Iris pigment epithelial cell (primary cell): Measurements from ENCODE around the gene ARHGEF28.

ENCODE experiments used
- DNase-seq: peaks from one replicate; pipeline ENCODE4 v3.0.0-alpha.2; 2011; ENCODE audit warnings: low read depth

ARHGEF28 gene

DNA sequence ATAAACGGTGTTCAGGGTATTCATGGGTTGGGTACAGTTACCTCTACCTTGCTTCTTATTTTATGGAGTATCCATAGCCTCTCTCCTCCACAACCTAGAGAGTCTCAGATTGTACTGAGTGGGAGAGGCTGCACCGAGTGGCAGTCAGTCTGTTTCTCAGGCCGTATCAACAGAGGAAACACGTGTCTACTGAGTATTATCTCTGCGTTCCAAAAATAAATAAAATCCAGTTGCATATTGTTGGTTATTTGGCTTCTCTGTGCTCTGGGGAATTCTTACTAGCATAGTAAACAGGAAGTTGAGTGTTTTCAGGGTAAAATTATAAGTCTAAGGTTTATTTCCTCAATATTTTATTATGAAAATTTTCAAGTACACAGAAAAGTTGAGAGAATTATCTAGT lies 231.0 kb downstream of the ARHGEF28 start:
- peak; percentile 57 for DNase-seq

DNA sequence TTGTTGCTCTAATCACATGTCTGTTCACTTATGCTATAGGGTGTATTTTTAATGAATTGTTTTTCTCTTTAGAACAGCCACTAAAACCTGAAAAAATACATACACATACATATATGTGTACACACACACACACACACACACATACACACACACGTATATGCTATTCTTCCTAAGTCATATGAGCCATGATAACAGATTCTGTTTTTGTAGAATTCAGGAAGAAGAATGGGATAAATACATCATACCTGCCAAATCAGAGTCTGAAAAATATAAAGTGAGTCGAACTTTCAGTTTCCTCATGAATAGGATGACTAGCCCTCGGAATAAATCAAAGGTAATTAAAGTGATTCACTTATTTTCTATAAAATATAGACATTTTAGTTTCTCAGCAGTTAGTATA lies 231.4 kb downstream of the ARHGEF28 start:
- no peak for DNase-seq

DNA sequence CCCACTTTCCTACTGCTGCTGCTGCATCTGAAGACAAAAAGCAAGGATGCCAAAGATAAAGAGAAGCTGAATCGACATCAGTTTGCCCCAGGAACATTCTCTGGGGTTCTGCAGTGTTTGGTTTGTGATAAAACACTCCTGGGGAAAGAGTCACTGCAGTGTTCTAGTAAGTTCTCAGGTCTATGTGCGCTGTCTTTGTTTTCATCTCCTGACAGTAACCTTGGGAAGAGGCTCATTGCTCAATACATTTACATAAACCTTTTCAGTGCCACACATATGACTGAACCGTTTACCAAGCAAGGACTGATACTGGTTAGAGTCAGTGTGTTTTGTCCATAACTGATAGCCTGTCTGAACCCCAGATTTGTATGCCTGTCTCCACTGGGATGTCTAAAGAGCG lies 232.1 kb downstream of the ARHGEF28 start:
- peak; percentile 63 for DNase-seq

GRCh38 chr5:73858776-73859175 lies 232.8 kb downstream of the ARHGEF28 start:
- DNase-seq = peak; percentile 21

GRCh38 chr5:73859696-73860095 lies 233.7 kb downstream of the ARHGEF28 start:
- no peak for DNase-seq

- DNase-seq = peak; percentile 50
Measured at GRCh38 chr5:73861313-73861988, 235.5 kb downstream of the ARHGEF28 start.

GRCh38 chr5:73862796-73863195 lies 236.8 kb downstream of the ARHGEF28 start:
- DNase-seq = no peak

DNA sequence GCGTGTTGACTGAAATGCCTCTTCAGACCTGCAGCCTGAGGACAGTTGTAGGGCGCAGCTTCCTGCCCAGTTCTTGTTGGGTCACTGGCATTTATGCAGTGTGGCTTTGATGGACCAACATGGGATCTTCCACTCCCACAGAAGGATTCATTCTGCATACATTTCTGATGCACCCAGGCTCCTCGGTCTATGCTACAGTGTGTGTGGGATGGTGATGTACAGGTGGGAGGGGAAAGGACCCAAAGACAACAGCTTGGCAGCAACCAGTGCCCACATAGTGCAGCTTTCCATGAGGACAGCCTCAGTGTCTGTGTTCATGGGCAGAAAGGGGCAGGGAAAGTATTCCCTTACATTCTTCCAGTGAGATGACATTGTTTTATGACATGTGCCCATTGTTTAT lies 237.9 kb downstream of the ARHGEF28 start:
- no peak for DNase-seq

GRCh38 chr5:73865315-73865714 lies 239.3 kb downstream of the ARHGEF28 start:
- no peak for DNase-seq

GRCh38 chr5:73867345-73868335 lies 241.6 kb downstream of the ARHGEF28 start:
- DNase-seq = peak; percentile 48

DNA sequence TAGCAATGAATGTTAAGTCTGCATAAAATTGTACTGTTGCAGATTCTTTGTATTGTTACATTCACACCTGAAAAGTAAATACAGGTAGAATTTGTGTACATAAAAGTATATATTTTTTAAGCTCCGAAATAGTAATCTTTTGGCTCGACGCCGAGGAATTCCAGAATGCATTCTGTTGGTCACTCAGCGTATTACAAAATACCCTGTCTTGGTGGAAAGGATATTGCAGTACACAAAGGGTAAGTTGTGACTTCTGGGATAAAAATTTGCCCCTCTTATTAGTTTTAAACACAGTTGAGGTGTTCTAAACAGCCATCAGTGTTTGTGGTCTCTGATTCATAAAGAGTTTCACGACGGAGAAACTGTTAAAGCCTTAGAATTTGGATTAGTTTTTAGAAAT lies 257.6 kb downstream of the ARHGEF28 start:
- DNase-seq = peak; percentile 83

DNA sequence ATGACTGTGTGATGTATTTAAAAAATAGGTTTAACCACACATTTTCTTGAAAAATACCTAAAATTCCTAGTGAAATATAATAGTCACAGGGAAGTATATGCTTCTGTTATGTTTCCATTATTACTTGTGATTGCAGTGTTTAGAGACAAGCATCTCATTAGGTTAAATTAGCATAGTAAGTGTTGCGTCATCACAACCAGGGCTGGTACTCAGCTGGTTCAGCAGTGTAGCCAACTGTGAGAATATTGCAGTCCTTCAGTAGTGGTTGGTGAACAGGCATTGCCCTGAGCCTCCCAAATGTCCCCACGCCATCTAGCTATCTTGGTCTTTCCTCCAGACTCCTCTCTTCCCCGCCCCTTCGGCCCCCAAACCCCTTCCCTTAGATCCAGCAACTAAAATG lies 261.7 kb downstream of the ARHGEF28 start:
- DNase-seq = no peak

DNA sequence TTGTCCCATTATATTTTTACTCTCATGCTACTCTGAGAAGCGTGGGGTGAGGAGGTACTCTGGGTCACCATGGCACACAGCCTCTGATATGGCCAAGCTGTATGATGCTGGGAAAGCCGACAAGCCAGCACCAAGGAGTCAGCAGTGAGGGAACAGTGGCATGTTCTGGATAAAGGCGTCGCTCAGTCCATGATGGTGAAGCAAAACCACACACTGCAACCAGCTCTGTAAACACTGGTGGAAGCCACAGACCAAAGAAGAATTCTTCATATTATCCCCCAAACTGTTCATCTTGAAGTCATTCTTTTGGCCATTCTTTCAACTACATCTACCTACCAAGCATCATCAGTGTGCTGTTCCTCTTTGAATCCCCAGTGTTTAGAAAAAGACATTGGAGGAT lies 264.6 kb downstream of the ARHGEF28 start:
- DNase-seq = no peak

GRCh38 chr5:73892218-73892617 lies 266.2 kb downstream of the ARHGEF28 start:
- DNase-seq = no peak

DNA sequence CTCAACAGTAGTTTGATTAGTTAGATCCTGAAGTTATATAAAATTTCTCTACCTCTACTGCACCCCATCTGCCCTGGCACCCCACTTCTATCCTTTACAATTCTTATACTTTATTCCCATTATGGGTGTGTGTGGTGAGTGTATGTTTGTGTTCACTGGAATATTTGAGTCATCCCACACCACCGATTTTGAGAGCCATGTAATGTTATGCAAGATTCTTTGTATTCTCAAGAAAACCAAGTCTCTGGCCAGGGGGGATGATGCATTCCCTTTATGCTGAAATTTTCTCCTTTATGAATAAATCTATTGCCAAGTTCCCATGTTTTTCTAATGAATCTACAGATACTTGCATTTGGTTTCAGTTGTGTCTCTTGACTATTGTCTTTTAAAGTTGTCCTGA lies 266.8 kb downstream of the ARHGEF28 start:
- peak; percentile 97 for DNase-seq

DNA sequence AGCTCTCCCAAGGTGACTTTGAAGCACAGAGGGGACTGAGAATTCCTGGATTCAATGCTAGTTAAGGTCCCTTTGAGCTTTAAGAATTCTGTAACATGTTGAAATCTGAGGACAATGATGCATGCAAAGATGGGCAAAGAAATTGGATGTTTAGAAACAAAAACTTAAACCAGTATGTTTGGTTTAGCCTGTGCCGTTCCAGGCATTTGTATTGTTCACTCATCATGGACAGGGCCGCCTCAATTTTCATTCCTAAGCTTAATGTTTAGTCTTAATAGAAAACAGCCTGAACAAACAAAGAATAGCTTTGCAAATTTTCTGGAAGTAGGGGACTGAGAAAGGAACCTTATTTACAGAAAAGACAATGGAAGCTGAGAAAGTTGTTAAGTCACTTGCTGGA lies 267.8 kb downstream of the ARHGEF28 start:
- no peak for DNase-seq

DNA sequence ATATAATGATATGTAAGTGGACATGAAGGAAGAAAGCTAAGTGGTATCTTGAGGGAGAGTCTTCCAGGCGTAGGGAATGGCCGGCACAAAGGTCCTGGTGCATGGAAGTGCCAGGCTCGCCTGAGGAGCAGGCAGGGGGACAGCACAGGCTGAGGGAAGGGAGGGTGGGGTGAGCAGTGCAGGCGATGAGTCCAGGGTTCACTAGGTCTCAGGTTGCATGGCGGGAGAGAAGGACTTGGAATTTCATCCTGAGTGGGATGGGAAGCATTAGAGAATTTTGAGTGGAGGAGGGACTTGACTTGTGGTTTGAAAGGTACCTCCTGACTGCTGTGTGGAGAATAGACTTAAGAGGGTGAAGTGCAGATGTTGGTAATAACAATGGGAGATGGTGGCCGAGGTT lies 268.9 kb downstream of the ARHGEF28 start:
- no peak for DNase-seq

DNA sequence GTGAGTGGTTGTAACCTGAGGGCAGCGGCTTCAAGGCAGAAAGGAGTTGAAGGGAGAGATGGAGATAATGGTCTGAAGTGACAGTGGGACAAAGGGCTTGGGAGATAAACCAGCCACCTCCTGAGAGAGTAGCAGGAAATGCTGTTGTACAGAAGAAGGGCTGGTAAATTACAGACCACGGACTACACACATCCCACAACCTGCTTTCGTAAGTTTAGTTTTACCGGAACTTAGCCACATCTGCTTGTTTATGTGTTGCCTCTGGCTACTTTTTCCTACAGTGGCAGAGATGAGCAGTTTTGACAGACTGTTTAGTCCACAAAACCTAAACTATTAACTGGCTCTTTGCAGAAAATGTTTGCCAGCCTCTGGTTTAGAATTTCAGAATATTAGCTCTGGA lies 269.5 kb downstream of the ARHGEF28 start:
- no peak for DNase-seq

DNA sequence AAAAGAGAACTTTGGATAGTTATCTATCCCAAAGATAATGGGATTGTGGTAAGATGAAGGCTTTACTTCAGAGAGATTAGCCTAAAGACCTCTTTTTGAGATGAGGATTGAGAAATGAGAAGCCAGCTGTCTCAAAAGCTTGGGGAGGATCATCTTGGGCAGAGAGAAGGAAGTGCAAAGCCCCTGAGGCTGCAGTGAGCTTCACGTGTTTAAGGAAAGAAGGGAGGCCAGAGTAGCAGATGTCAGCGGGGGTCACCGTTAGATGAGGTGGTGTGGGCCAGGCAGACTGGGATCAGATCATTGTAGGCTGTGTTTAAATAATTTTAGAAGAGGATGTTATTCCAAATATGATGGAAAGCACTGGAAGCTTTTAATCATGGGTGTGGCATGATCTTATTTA lies 270.1 kb downstream of the ARHGEF28 start:
- DNase-seq = no peak

- no peak for DNase-seq
Measured at GRCh38 chr5:73896668-73897067, 270.7 kb downstream of the ARHGEF28 start.

GRCh38 chr5:73897893-73898292 lies 271.9 kb downstream of the ARHGEF28 start:
- DNase-seq = no peak

DNA sequence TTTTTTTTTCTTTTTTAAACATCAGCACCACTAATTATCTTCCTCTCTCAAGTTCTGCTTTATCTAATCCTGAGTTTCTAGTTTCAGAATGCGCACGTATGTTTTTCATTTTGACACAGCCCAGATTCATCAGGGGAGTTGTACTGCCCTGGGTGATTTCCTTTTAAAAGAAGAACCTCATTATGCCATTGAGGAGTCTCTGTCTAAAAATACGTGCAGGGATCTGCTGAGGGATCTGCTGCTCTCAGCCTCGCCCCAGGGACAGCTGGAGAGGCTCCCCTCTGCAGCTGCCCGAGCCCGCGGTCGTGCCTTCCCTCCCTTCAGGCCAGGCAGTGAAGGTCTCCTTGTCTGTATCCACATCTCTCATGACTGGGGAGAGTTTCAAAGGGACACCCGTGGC lies 273.1 kb downstream of the ARHGEF28 start:
- no peak for DNase-seq

DNA sequence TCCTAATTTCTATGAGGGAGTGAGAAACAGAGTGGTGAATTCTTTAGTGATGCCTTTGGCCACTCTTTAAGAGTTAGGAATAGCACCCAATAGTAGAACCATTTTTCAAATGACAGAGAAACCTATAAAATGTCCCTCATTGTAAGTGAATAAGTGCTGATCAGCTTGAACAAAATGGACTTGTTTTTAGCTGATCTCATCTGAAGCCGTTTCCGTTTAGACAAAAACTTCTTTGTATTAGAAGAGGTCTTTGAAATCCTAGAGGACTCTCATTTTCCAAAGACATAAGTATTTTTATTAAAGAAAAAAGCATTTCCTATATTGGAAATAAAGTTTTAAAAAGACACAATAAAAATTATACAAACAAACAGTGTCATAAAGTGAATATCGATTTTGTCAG lies 273.9 kb downstream of the ARHGEF28 start:
- no peak for DNase-seq
